ENCODE measurements around the gene RAMACL. TPM values are rescaled to one million over a fixed set of nuclear protein-coding genes. Genes with fewer than 3 reads are reported as not detected.

Gene RAMACL
- total and polyA plus RNA-seq, 2 of the 4 experiments (the other 2 are of a cell fraction): 0.46 to 0.90 TPM

DNA sequence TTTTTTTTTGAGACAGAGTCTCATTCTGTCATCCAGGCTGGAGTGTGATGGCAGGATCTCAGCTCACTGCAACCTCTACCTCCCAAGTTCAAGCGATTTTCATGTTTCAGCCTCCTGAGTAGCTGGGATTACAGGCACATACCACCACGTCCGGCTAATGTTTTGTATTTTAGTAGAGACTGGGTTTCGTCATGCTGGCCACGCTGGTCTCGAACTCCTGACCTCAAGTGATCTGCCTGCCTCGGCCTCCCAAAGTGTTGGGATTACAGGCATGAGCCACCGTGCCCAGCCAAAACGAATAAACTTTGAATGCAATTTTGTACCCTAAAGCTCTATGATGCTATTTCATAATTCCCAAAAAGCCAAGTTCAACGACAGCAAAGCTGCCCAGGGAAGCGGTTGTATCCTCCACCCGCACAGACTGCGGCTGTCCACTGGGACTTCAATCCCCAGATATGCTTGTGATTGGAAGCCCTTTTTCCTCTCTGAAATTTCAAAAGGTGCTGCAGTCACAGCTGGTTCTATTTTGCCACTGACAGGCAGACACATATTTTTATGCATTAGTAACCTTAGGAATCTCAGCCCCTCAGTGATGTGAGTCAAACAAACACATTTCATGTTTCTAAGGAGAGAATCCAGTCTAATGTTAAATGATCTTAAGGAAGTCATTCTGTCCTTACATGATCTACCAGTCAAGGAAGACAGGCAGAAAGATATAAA, 8.7 kb upstream of the RAMACL start (continued):
- TF ChIP-seq, protein P1, sequence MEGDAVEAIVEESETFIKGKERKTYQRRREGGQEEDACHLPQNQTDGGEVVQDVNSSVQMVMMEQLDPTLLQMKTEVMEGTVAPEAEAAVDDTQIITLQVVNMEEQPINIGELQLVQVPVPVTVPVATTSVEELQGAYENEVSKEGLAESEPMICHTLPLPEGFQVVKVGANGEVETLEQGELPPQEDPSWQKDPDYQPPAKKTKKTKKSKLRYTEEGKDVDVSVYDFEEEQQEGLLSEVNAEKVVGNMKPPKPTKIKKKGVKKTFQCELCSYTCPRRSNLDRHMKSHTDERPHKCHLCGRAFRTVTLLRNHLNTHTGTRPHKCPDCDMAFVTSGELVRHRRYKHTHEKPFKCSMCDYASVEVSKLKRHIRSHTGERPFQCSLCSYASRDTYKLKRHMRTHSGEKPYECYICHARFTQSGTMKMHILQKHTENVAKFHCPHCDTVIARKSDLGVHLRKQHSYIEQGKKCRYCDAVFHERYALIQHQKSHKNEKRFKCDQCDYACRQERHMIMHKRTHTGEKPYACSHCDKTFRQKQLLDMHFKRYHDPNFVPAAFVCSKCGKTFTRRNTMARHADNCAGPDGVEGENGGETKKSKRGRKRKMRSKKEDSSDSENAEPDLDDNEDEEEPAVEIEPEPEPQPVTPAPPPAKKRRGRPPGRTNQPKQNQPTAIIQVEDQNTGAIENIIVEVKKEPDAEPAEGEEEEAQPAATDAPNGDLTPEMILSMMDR (conservative IDR thresholded peaks at IDR 0.05; ENCODE audit: low read depth, low read length): no peak
- TF ChIP-seq MAFK (IDR thresholded peaks at IDR 0.05; ENCODE audit: low read depth, low read length): peak; percentile 35; the same call in 1 of the 2 replicates

Measured in IMR-90 (cell line).